MCF 10A (cell line): Measurements from ENCODE around the gene CCIN. TPM values are rescaled to one million over a fixed set of nuclear protein-coding genes. Genes with fewer than 3 reads are reported as not detected.

ENCODE experiments used
- BruUV-seq: library from RNA; stranded (reverse); fragments of 400-500 nt; replicated peaks from 2 replicates; lab custom pipeline; 2021; lab: Mats Ljungman, UMichigan
- CTCF ChIA-PET: fragments of 300-600 bp; sonication (Branson Sonifier 250); formaldehyde crosslinking; extraction: SDS; loops from one replicate; lab custom pipeline; 2021; ENCODE audit warnings: antibody characterized with exemption, inconsistent platforms; lab: Yijun Ruan, JAX
- POLR2A ChIA-PET: fragments of 300-600, 350-650 bp; sonication (Branson Sonifier 250); formaldehyde crosslinking; extraction: SDS; loops from one replicate; lab custom pipeline; 2020; ENCODE audit warnings: antibody characterized with exemption, inconsistent platforms; lab: Yijun Ruan, JAX
- DNase-seq: peaks from one replicate; pipeline ENCODE4 v3.0.0-alpha.2; 2018; ENCODE audit not compliant: unreplicated experiment
- H3K27ac Mint-ChIP-seq: one replicate; pipeline ENCODE4 v1.8.0; 2022; ENCODE audit warnings: mild to moderate bottlenecking, low read depth, mixed read lengths; ENCODE audit not compliant: unreplicated experiment
- H3K27me3 Mint-ChIP-seq: one replicate; pipeline ENCODE4 v1.8.0; 2022; ENCODE audit warnings: mixed read lengths; ENCODE audit not compliant: insufficient read depth, unreplicated experiment
- H3K36me3 Mint-ChIP-seq: one replicate; pipeline ENCODE4 v1.8.0; 2022; ENCODE audit warnings: mild to moderate bottlenecking, moderate library complexity, mixed read lengths; ENCODE audit not compliant: insufficient read depth, unreplicated experiment
- H3K4me1 Mint-ChIP-seq: one replicate; pipeline ENCODE4 v1.8.0; 2022; ENCODE audit warnings: mixed read lengths; ENCODE audit not compliant: insufficient read depth, unreplicated experiment
- H3K4me3 Mint-ChIP-seq: one replicate; pipeline ENCODE4 v1.8.0; 2022; ENCODE audit warnings: mild to moderate bottlenecking, moderate library complexity, mixed read lengths; ENCODE audit not compliant: unreplicated experiment
- H3K9me3 Mint-ChIP-seq: one replicate; pipeline ENCODE4 v1.8.0; 2022; ENCODE audit warnings: mixed read lengths; ENCODE audit not compliant: unreplicated experiment
- intact Hi-C: fragments of 100-400 bp; cut with micrococcal nuclease; formaldehyde crosslinking; loops from 2 replicates; pipeline ENCODE4 v1.14.1; 2022
- total RNA-seq: library from RNA; stranded (reverse); gene quantifications from 2 replicates; pipeline ENCODE4 v1.2.3, GENCODE V29; 2022
- TF ChIP-seq, protein P1 (sequence below): fragments of 200-600 bp; IDR thresholded peaks from one replicate; pipeline ENCODE4 v1.8.0; 2022; ENCODE audit warnings: antibody characterized with exemption, mild to moderate bottlenecking; ENCODE audit not compliant: unreplicated experiment

CCIN gene
- total RNA-seq, 1 experiment from 2014 or later: not detected

DNA sequence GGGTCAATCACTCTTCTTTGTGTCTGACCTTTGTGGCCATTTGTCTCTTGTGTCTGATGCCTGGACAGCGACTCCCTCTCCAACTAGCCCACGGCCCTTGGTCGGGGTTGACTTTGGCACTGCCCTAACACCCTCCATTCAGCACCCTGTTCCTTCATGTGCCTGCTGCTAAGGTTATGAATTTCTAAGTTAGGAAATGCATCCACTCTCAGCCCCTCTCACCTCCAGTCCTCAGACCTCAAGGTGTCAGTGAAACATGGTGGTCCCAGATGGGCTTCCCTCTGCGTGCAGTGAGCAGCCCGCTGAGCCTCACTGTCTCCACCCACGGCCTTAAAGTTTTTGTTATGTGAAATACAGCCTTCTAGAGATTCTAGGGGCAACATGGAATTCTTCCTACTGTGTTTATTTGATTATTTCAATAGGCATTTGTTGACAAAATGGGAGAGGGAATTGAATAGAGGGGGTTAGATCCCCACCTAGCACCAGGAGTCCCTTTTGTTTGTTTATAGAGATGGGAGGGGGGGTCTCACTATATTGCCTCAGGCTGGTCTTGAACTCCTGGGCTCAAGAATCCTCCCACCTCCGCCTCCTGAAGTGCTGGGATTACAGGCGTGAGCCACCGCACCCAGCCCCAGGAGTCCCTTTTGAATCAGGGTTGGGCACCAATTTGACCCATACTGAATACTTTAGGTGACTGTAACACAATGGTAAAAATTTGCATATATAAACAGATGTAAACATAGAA, 34.3 kb upstream of the CCIN start:
- TF ChIP-seq, protein P1, sequence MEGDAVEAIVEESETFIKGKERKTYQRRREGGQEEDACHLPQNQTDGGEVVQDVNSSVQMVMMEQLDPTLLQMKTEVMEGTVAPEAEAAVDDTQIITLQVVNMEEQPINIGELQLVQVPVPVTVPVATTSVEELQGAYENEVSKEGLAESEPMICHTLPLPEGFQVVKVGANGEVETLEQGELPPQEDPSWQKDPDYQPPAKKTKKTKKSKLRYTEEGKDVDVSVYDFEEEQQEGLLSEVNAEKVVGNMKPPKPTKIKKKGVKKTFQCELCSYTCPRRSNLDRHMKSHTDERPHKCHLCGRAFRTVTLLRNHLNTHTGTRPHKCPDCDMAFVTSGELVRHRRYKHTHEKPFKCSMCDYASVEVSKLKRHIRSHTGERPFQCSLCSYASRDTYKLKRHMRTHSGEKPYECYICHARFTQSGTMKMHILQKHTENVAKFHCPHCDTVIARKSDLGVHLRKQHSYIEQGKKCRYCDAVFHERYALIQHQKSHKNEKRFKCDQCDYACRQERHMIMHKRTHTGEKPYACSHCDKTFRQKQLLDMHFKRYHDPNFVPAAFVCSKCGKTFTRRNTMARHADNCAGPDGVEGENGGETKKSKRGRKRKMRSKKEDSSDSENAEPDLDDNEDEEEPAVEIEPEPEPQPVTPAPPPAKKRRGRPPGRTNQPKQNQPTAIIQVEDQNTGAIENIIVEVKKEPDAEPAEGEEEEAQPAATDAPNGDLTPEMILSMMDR: no peak
- Mint-ChIP-seq H3K27me3 (peaks cover 28% of the 10 kb centered on the region), H3K9me3 (no peaks in the 10 kb centered on the region), H3K4me3 (no peak overlapping the region), H3K36me3 (no peaks in the 10 kb centered on the region), H3K4me1 (peaks cover 7% of the 10 kb centered on the region), H3K27ac (no peak overlapping the region)
- intact Hi-C loops: no loop called here
- POLR2A ChIA-PET: no interaction called here
- no TSS peak for BruUV-seq
- DNase-seq: no peak
- CTCF ChIA-PET: no interaction called here

DNA sequence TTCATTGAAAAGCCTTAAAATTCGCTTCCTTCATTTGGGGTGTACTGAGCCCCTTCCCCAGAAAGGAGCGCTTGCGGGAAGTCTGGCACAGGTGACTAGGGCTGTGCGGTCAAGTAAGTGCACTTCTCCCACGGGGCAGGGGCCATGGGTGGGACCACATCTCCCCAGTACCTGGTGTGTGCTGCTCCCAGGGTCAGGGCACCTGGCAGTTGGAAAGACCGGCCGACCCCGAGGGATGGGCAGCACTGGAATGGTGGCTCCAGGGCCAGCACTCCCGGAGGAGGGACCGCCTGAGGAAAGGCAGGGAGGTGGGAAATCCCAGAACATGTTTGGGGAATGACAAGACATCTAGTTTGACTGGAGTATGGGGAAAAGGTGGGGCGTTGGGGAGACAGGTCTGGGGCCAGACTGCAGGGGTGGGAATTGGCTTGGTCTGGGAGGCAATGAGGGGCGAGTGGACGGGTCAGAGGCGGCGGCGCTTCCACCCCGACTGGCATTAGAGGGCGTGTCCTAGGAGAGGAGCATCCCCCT, 33.4 kb upstream of the CCIN start:
- intact Hi-C loops: no loop called here
- Mint-ChIP-seq H3K27me3 (peaks cover 28% of the 10 kb centered on the region), H3K4me1 (peaks cover 7% of the 10 kb centered on the region), H3K36me3 (no peaks in the 10 kb centered on the region), H3K4me3 (peak overlapping the region; percentile 78), H3K27ac (no peak overlapping the region), H3K9me3 (no peaks in the 10 kb centered on the region)
- no TSS peak for BruUV-seq
- no peak for DNase-seq
- ChIA-PET CTCF (no interaction called here), POLR2A (interaction anchor here (0.7 kb wide), 1 partner anchor 81 kb away, joined by 3 read pairs; no protein-coding TSS in a partner anchor)
- TF ChIP-seq, protein P1: no peak

DNA sequence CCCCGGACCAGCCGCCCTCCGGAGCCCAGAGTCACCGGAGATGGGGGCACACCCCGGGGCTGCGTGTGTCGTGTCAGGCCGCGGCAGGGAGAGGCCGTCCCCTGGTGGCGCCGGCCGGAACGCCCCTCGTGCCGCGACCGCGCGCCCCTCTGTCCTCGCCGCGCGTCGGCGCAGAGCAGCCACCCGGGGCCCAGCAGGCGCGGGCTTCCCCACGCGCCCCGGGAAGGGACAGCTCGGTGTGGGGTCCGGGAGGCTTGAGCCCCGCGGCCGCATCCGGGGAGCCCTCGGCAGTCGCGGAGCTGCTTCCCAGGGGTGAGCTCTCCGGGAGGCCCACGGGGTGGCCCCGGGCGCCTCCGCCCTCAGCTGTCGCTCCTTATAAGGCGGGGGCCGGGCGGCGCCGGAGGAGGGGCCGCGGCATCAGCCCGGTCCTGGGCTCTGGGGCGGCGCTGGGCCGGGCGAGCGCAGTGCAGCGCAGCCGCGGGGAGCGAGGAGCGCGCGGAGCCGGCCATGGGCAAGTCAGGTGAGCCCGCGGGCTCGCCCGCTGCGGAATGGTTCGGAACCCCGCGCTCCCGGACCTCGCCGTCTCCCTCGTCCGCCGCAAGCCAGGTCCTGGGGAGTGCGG, 32.8 kb upstream of the CCIN start, which contains the start of gene GLIPR2:
Gene GLIPR2 (plus strand): TSS at position 462 of the 622 bp plus-strand sequence. CDS start 46 bp downstream, at position 508.
- CTCF ChIA-PET: interaction anchor here (0.7 kb wide), 1 partner anchor 11 kb away, joined by 4 read pairs; no protein-coding TSS in a partner anchor
- intact Hi-C loops: no loop called here
- DNase-seq: peak; percentile 50
- TF ChIP-seq, protein P1: no peak
- Mint-ChIP-seq H3K9me3 (no peaks in the 10 kb centered on the region), H3K27me3 (peaks cover 28% of the 10 kb centered on the region), H3K27ac (no peak within 1 kb of the TSS), H3K4me3 (peak within 1 kb of the TSS; percentile 78), H3K36me3 (no peaks in the 10 kb centered on the region), H3K4me1 (peaks cover 7% of the 10 kb centered on the region)
- POLR2A ChIA-PET: interaction anchor here (0.6 to 0.7 kb wide), 2 partner anchors 81 to 248 kb away, joined by 3 to 4 read pairs; no protein-coding TSS in a partner anchor
- BruUV-seq: no TSS peak

DNA sequence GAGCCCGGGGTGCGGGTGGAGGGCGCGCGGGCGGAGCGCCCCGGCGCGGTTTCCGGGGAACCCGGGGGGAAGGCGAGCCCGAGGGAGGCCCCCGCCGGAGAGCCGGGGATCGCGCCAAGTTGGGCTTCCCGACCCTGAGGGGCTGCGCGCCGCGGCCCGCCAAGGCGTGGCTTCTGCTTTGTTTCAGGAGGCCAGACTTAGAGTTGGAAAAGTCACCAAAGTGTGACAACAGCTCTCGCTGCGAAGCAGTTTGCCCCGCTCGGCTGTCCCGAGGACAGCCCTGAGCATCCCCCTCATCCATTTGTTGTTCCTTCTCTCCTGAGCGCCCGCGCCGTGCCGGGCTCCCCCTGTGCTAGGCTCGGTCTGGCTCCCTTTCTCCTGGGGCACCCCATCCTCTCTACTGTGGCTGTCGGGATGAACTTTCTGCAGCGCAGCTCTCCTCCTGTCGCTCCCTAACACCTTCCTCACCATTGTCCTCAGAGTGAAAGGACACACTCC, 32.2 kb upstream of the CCIN start:
- Mint-ChIP-seq H3K4me1 (peaks cover 7% of the 10 kb centered on the region), H3K4me3 (peak overlapping the region; percentile 78), H3K36me3 (no peaks in the 10 kb centered on the region), H3K27ac (no peak overlapping the region), H3K9me3 (no peaks in the 10 kb centered on the region), H3K27me3 (peaks cover 28% of the 10 kb centered on the region)
- ChIA-PET POLR2A (interaction anchor here (0.6 kb wide), 1 partner anchor 247 kb away, joined by 4 read pairs; no protein-coding TSS in a partner anchor), CTCF (interaction anchor here (0.7 to 1.0 kb wide), 2 partner anchors 11 to 30 kb away, joined by 3 to 4 read pairs; no protein-coding TSS in a partner anchor)
- no peak for DNase-seq
- BruUV-seq: no TSS peak
- intact Hi-C loops: no loop called here
- TF ChIP-seq, protein P1: no peak
